Measurements from ENCODE around the gene SERINC5. TPM values are rescaled to one million over a fixed set of nuclear protein-coding genes. Genes with fewer than 3 reads are reported as not detected.

Gene SERINC5
- total RNA-seq, 1 experiment from 2014 or later = 52.3 TPM

- Histone ChIP-seq H3K9me3 (ENCODE audit: control insufficient read depth, low read depth, low read length) (no peaks in the 10 kb centered on the region), H3K27ac (ENCODE audit: insufficient read length, low read depth, low read length) (no peak overlapping the region), H2BK15ac (ENCODE audit: low read depth, low read length) (no peak overlapping the region), H3K9ac (ENCODE audit: extremely low read depth, insufficient read length, low read length) (no peak overlapping the region), H4K8ac (replicated peaks; ENCODE audit: insufficient read length, low read depth, low read length) (no peak overlapping the region), H2AFZ (ENCODE audit: low read length) (no peak overlapping the region), H3T11ph (ENCODE audit: low read length) (no peak overlapping the region), H2BK12ac (ENCODE audit: insufficient read length, low read depth, low read length) (no peak overlapping the region), H3K79me1 (ENCODE audit: insufficient read depth, low read depth, low read length, poor library complexity, severe bottlenecking) (peaks cover 12% of the 10 kb centered on the region), H2AK5ac (ENCODE audit: insufficient read length, low read length) (no peak overlapping the region), H2BK20ac (ENCODE audit: low read depth, low read length, poor library complexity, severe bottlenecking) (no peak overlapping the region), H4K20me1 (ENCODE audit: control insufficient read depth, insufficient read depth, insufficient read length) (no peaks in the 10 kb centered on the region), H3K79me2 (ENCODE audit: insufficient read depth, low read length) (peaks cover 30% of the 10 kb centered on the region; the same call in 1 of the 2 replicates), H2BK120ac (ENCODE audit: low read depth, low read length, poor library complexity, severe bottlenecking) (no peak overlapping the region), H3K4me2 (ENCODE audit: insufficient read depth, insufficient read length, low read length) (no peak overlapping the region), H3K27me3 (ENCODE audit: insufficient read depth, low read length) (no peaks in the 10 kb centered on the region), H3K18ac (ENCODE audit: insufficient read length, low read depth, low read length) (no peak overlapping the region), H4K91ac (ENCODE audit: insufficient read length, low read depth, low read length) (no peak overlapping the region), H3K4ac (ENCODE audit: low read depth, low read length) (no peak overlapping the region), H3K14ac (ENCODE audit: insufficient read depth, low read length) (no peak overlapping the region), H3K23me2 (ENCODE audit: insufficient read length, low read depth, low read length, poor library complexity, severe bottlenecking) (no peaks in the 10 kb centered on the region), H3K56ac (ENCODE audit: insufficient read length, low read depth, low read length) (no peak overlapping the region), H3K23ac (ENCODE audit: insufficient read length, low read depth, low read length) (no peak overlapping the region), H3K4me1 (ENCODE audit: insufficient read depth, low read length) (peaks cover 13% of the 10 kb centered on the region; the same call in 1 of the 2 replicates), H2BK5ac (ENCODE audit: insufficient read length, low read length) (no peak overlapping the region), H4K5ac (ENCODE audit: insufficient read length, low read depth, low read length) (no peak overlapping the region)
- Mint-ChIP-seq H3K9me3 (peaks cover 0 to 3% of the 10 kb centered on the region in 2 experiments; a peak in 2 of 5 replicates), H3K27me3 (ENCODE audit: low read depth) (no peaks in the 10 kb centered on the region), H3K27ac (no peak overlapping the region), H3K4me3 (no peak overlapping the region), H3K36me3 (ENCODE audit: insufficient read depth in 1 of 3, low read depth in 3 of 3) (peaks cover 9 to 15% (median 12%) of the 10 kb centered on the region in 3 experiments; a peak in 6 of 7 replicates), H3K4me1 (peaks cover 38 to 43% of the 10 kb centered on the region in 2 experiments)
- no CpG with 5 or more reads among the region's 4 CpGs for WGBS (ENCODE audit: extremely low coverage, insufficient read length, low lambda C conversion rate)
- no peak for DNase-seq
- TF ChIP-seq, protein P1, sequence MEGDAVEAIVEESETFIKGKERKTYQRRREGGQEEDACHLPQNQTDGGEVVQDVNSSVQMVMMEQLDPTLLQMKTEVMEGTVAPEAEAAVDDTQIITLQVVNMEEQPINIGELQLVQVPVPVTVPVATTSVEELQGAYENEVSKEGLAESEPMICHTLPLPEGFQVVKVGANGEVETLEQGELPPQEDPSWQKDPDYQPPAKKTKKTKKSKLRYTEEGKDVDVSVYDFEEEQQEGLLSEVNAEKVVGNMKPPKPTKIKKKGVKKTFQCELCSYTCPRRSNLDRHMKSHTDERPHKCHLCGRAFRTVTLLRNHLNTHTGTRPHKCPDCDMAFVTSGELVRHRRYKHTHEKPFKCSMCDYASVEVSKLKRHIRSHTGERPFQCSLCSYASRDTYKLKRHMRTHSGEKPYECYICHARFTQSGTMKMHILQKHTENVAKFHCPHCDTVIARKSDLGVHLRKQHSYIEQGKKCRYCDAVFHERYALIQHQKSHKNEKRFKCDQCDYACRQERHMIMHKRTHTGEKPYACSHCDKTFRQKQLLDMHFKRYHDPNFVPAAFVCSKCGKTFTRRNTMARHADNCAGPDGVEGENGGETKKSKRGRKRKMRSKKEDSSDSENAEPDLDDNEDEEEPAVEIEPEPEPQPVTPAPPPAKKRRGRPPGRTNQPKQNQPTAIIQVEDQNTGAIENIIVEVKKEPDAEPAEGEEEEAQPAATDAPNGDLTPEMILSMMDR (conservative IDR thresholded peaks at IDR 0.05) = no peak
Measured at GRCh38 chr5:80207832-80208231, 48.0 kb downstream of the SERINC5 start.

Measured in H9 (cell line).